BJ (cell line): ENCODE results near the gene POLDIP3. TPM values are rescaled to one million over a fixed set of nuclear protein-coding genes. Genes with fewer than 3 reads are reported as not detected.

Experiments used
- CTCF ChIA-PET: fragments of 350-600 bp; formaldehyde crosslinking; extraction: SDS; loops from one replicate; lab custom pipeline; 2021; ENCODE audit warnings: antibody characterized with exemption, inconsistent platforms; lab: Yijun Ruan, JAX
- POLR2A ChIA-PET: fragments of 300-600 bp; sonication (Branson Sonifier 250); formaldehyde crosslinking; extraction: SDS; loops from one replicate; lab custom pipeline; 2021; ENCODE audit warnings: antibody characterized with exemption; lab: Charles Lee
- DNase-seq: peaks from one replicate; pipeline ENCODE4 v3.0.0-alpha.2; 2011; ENCODE audit warnings: low read depth
- H3K27me3 ChIP-seq: 2 replicates; pipeline ENCODE4 v1.6.0; 2011; ENCODE audit warnings: low read length; ENCODE audit not compliant: control insufficient read depth, insufficient read depth
- H3K36me3 ChIP-seq: 2 replicates; pipeline ENCODE4 v1.5.1; 2011; ENCODE audit warnings: low read length; ENCODE audit not compliant: control insufficient read depth, insufficient read depth
- H3K4me3 ChIP-seq: 2 replicates; pipeline ENCODE4 v1.5.1; 2011; ENCODE audit warnings: low read depth, mild to moderate bottlenecking, control low read depth, low read length
- CTCF ChIP-seq: IDR thresholded peaks from 2 replicates; pipeline ENCODE4 v1.5.1; 2011; ENCODE audit warnings: low read depth, mild to moderate bottlenecking, control low read depth, inconsistent platforms, low read length, moderate library complexity; ENCODE audit not compliant: insufficient read depth
- polyA plus RNA-seq: library from polyadenylated mRNA; depleted of rRNA; stranded (reverse); fragments of >200 nt; gene quantifications from 2 replicates; pipeline ENCODE4 v1.2.3, GENCODE V29; 2011

POLDIP3 gene
- polyA plus RNA-seq, 1 experiment, result 54.3 TPM

- peaks cover 51% of the 10 kb centered on the region for H3K36me3 ChIP-seq
- TF ChIP-seq CTCF, result no peak
- ChIA-PET CTCF (interaction anchor here (1.2 to 3.8 kb wide), 4 partner anchors 8 to 158 kb away, joined by 4 to 24 read pairs (median 10); no protein-coding TSS in a partner anchor), POLR2A (no interaction called here)
- no peak overlapping the region for H3K4me3 ChIP-seq
- no peak for DNase-seq
- no peaks in the 10 kb centered on the region for H3K27me3 ChIP-seq
Observed at GRCh38 chr22:42623301-42623751, 8.6 kb upstream of the POLDIP3 start.

GRCh38 chr22:42622061-42622710, 7.5 kb upstream of the POLDIP3 start:
- Histone ChIP-seq H3K27me3 (no peaks in the 10 kb centered on the region), H3K4me3 (no peak overlapping the region), H3K36me3 (peaks cover 40% of the 10 kb centered on the region)
- CTCF ChIA-PET, result interaction anchor here (0.6 to 3.8 kb wide), 16 partner anchors 9 to 468 kb away, joined by 3 to 24 read pairs (median 4); partner anchors contain the start of genes ATP5MGL and CYB5R3
- POLR2A ChIA-PET, result no interaction called here
- no peak for TF ChIP-seq CTCF
- no peak for DNase-seq

- peaks cover 36% of the 10 kb centered on the region for H3K36me3 ChIP-seq
- no peaks in the 10 kb centered on the region for H3K27me3 ChIP-seq
- ChIA-PET CTCF (interaction anchor here (0.6 to 3.8 kb wide), 21 partner anchors 9 to 469 kb away, joined by 3 to 24 read pairs (median 4); partner anchors contain the start of genes A4GALT, ATP5MGL and CYB5R3), POLR2A (no interaction called here)
- peak; percentile 89 for TF ChIP-seq CTCF
- H3K4me3 ChIP-seq, result no peak overlapping the region
- no peak for DNase-seq
Observed at GRCh38 chr22:42621505-42622002, 6.9 kb upstream of the POLDIP3 start.

GRCh38 chr22:42620084-42620483, 5.4 kb upstream of the POLDIP3 start:
- DNase-seq, result no peak
- Histone ChIP-seq H3K27me3 (no peaks in the 10 kb centered on the region), H3K4me3 (no peak overlapping the region), H3K36me3 (peaks cover 32% of the 10 kb centered on the region)
- ChIA-PET CTCF (interaction anchor here (1.1 to 3.8 kb wide), 4 partner anchors 8 to 207 kb away, joined by 4 to 24 read pairs (median 6); no protein-coding TSS in a partner anchor), POLR2A (no interaction called here)
- TF ChIP-seq CTCF, result no peak

GRCh38 chr22:42619261-42620063, 4.8 kb upstream of the POLDIP3 start:
- peaks cover 32% of the 10 kb centered on the region for H3K36me3 ChIP-seq
- TF ChIP-seq CTCF, result no peak
- H3K4me3 ChIP-seq, result no peak overlapping the region
- no peak for DNase-seq
- no peaks in the 10 kb centered on the region for H3K27me3 ChIP-seq
- POLR2A ChIA-PET, result no interaction called here
- CTCF ChIA-PET, result no interaction called here
